CD4-positive, CD25-positive, alpha-beta regulatory T cell (primary cell): ENCODE results near the gene DDX18. TPM values are rescaled to one million over a fixed set of nuclear protein-coding genes. Genes with fewer than 3 reads are reported as not detected.
A peak's percentile ranks its signal among the peaks of the same experiment; 100 is the strongest.

Experiments
- ATAC-seq, 2 donors: fragments of 150-1000 bp; cut with Tn5 transposase; one replicate each; pipeline ENCODE4 v1.10.0; 2021; ENCODE audit warnings: low read depth in 2 of 2, moderate number of reproducible peaks in 2 of 2, moderate library complexity in 1 of 2
- DNase-seq, 3 donors: peaks; one replicate each; pipeline versions ENCODE4 v3.0.0 to v3.0.0-alpha.2; 2012 to 2022; ENCODE audit warnings: mixed read lengths in 1 of 3
- H3K27ac ChIP-seq: one replicate; pipeline ENCODE4 v1.7.0; 2013; ENCODE audit warnings: mild to moderate bottlenecking, low read length; ENCODE audit not compliant: insufficient read depth, poor library complexity, severe bottlenecking
- H3K27me3 ChIP-seq: one replicate; pipeline ENCODE4 v1.7.0; 2013; ENCODE audit warnings: low read length; ENCODE audit not compliant: control insufficient read depth, insufficient read depth
- H3K36me3 ChIP-seq: one replicate; pipeline ENCODE4 v1.7.0; 2013; ENCODE audit warnings: mild to moderate bottlenecking, low read length, moderate library complexity; ENCODE audit not compliant: control insufficient read depth, insufficient read depth
- H3K4me1 ChIP-seq: 2 replicates; pipeline ENCODE4 v1.7.0; 2013; ENCODE audit warnings: mild to moderate bottlenecking, low read length; ENCODE audit not compliant: insufficient read depth, control insufficient read depth, poor library complexity, severe bottlenecking
- H3K4me3 ChIP-seq: one replicate; pipeline ENCODE4 v1.7.0; 2013; ENCODE audit warnings: low read depth, mild to moderate bottlenecking, low read length, moderate library complexity
- H3K9me3 ChIP-seq, 2 experiments: 1 replicate in 1 of 2; 2 replicates in 1 of 2; pipeline ENCODE4 v1.7.0; 2013; ENCODE audit warnings: low read length in 2 of 2, mild to moderate bottlenecking in 1 of 2, moderate library complexity in 1 of 2; ENCODE audit not compliant: control insufficient read depth in 2 of 2
- H3K27ac Mint-ChIP-seq, 3 donors: one replicate each; pipeline ENCODE4 v1.8.0; 2020 to 2022; ENCODE audit warnings: mild to moderate bottlenecking in 3 of 3, mixed read lengths in 3 of 3, moderate library complexity in 2 of 3
- H3K27me3 Mint-ChIP-seq: one replicate; pipeline ENCODE4 v1.8.0; 2022; ENCODE audit warnings: mild to moderate bottlenecking, mixed read lengths
- H3K36me3 Mint-ChIP-seq: one replicate; pipeline ENCODE4 v1.8.0; 2020; ENCODE audit warnings: mixed read lengths
- H3K4me1 Mint-ChIP-seq, 4 donors: one replicate each; pipeline ENCODE4 v1.8.0; 2020 to 2022; ENCODE audit warnings: mixed read lengths in 4 of 4, mild to moderate bottlenecking in 1 of 4
- H3K4me3 Mint-ChIP-seq, 4 donors: one replicate each; pipeline ENCODE4 v1.8.0; 2020 to 2022; ENCODE audit warnings: mild to moderate bottlenecking in 4 of 4, mixed read lengths in 4 of 4, moderate library complexity in 3 of 4
- H3K9me3 Mint-ChIP-seq, 7 donors: one replicate each; pipeline ENCODE4 v1.8.0; 2020 to 2022; ENCODE audit warnings: mixed read lengths in 7 of 7, mild to moderate bottlenecking in 3 of 7, moderate library complexity in 2 of 7
- polyA plus RNA-seq, 4 donors: library from polyadenylated mRNA; unstranded; fragments of 300-500 nt; fragmentation: Illumina TruSeq; gene quantifications; one replicate each; pipeline ENCODE4 v1.2.3, GENCODE V29; 2021
- total RNA-seq: library from RNA; stranded (reverse); gene quantifications from one replicate; pipeline ENCODE4 v1.2.3, GENCODE V29; 2022

DDX18 gene
- total and polyA plus RNA-seq, 5 donors from 2014 or later, result 35.6 to 120 (median 39.6) TPM

GRCh38 chr2:117835990-117836760 is 21.7 kb downstream of the DDX18 start:
- Histone ChIP-seq H3K4me3 (no peak overlapping the region), H3K9me3 (no peaks in the 10 kb centered on the region), H3K4me1 (peaks cover 11% of the 10 kb centered on the region), H3K36me3 (peaks cover 17% of the 10 kb centered on the region), H3K27ac (no peak overlapping the region), H3K27me3 (no peaks in the 10 kb centered on the region)
- Mint-ChIP-seq H3K27ac (peak overlapping the region; percentile 24 to 89 (median 73)), H3K4me3 (peak overlapping the region; percentile 56 to 86 (median 72)), H3K9me3 (no peaks in the 10 kb centered on the region), H3K36me3 (peaks cover 11% of the 10 kb centered on the region), H3K4me1 (peaks cover 0 to 14% (median 3%) of the 10 kb centered on the region in 4 donors), H3K27me3 (no peaks in the 10 kb centered on the region)
- DNase-seq, result peak; percentile 11 to 59 (median 23)
- peak; percentile 64 to 66 for ATAC-seq

- H3K36me3 Mint-ChIP-seq, result no peaks in the 10 kb centered on the region
- H3K36me3 ChIP-seq, result no peaks in the 10 kb centered on the region
- DNase-seq (no peak), ATAC-seq (no peak)
- no peaks in the 10 kb centered on the region for H3K9me3 ChIP-seq
- no peaks in the 10 kb centered on the region for H3K4me1 Mint-ChIP-seq
- H3K27me3 ChIP-seq, result peaks cover 9% of the 10 kb centered on the region
- peaks cover 21% of the 10 kb centered on the region for H3K27me3 Mint-ChIP-seq
- no peak overlapping the region for H3K4me3 Mint-ChIP-seq
- peaks cover 0 to 8% (median 0%) of the 10 kb centered on the region in 7 donors for H3K9me3 Mint-ChIP-seq
- no peaks in the 10 kb centered on the region for H3K4me1 ChIP-seq
- no peak overlapping the region for H3K27ac Mint-ChIP-seq
- H3K27ac ChIP-seq, result no peak overlapping the region
- no peak overlapping the region for H3K4me3 ChIP-seq
Measured at GRCh38 chr2:117845304-117845703, 30.8 kb downstream of the DDX18 start.

GRCh38 chr2:117850015-117850414 is 35.5 kb downstream of the DDX18 start:
- Mint-ChIP-seq H3K27me3 (peaks cover 38% of the 10 kb centered on the region), H3K9me3 (peaks cover 0 to 8% (median 0%) of the 10 kb centered on the region in 7 donors), H3K36me3 (no peaks in the 10 kb centered on the region), H3K4me1 (no peaks in the 10 kb centered on the region), H3K27ac (peak overlapping the region in 1 of 3 donors; percentile 80), H3K4me3 (no peak overlapping the region)
- ATAC-seq (no peak), DNase-seq (no peak)
- H3K36me3 ChIP-seq, result no peaks in the 10 kb centered on the region
- no peaks in the 10 kb centered on the region for H3K4me1 ChIP-seq
- no peak overlapping the region for H3K27ac ChIP-seq
- H3K9me3 ChIP-seq, result no peaks in the 10 kb centered on the region
- peaks cover 20% of the 10 kb centered on the region for H3K27me3 ChIP-seq
- no peak overlapping the region for H3K4me3 ChIP-seq

GRCh38 chr2:117850461-117850860 is 36.0 kb downstream of the DDX18 start:
- Histone ChIP-seq H3K4me3 (no peak overlapping the region), H3K4me1 (no peaks in the 10 kb centered on the region), H3K27me3 (peaks cover 20% of the 10 kb centered on the region), H3K36me3 (no peaks in the 10 kb centered on the region), H3K9me3 (no peaks in the 10 kb centered on the region), H3K27ac (no peak overlapping the region)
- no peak for ATAC-seq
- H3K4me1 Mint-ChIP-seq, result no peaks in the 10 kb centered on the region
- no peak overlapping the region for H3K27ac Mint-ChIP-seq
- H3K4me3 Mint-ChIP-seq, result no peak overlapping the region
- no peaks in the 10 kb centered on the region for H3K36me3 Mint-ChIP-seq
- DNase-seq, result no peak
- H3K27me3 Mint-ChIP-seq, result peaks cover 38% of the 10 kb centered on the region
- H3K9me3 Mint-ChIP-seq, result peaks cover 0 to 8% (median 0%) of the 10 kb centered on the region in 7 donors

- H3K4me1 Mint-ChIP-seq, result no peaks in the 10 kb centered on the region
- Histone ChIP-seq H3K27ac (no peak overlapping the region), H3K4me3 (no peak overlapping the region), H3K36me3 (no peaks in the 10 kb centered on the region), H3K27me3 (peaks cover 20% of the 10 kb centered on the region), H3K9me3 (no peaks in the 10 kb centered on the region), H3K4me1 (no peaks in the 10 kb centered on the region)
- peaks cover 0 to 8% (median 0%) of the 10 kb centered on the region in 7 donors for H3K9me3 Mint-ChIP-seq
- H3K4me3 Mint-ChIP-seq, result no peak overlapping the region
- DNase-seq, result no peak
- ATAC-seq, result no peak
- H3K36me3 Mint-ChIP-seq, result no peaks in the 10 kb centered on the region
- H3K27ac Mint-ChIP-seq, result no peak overlapping the region
- peaks cover 43% of the 10 kb centered on the region for H3K27me3 Mint-ChIP-seq
Measured at GRCh38 chr2:117851969-117852368, 37.5 kb downstream of the DDX18 start.

GRCh38 chr2:117853316-117853715 is 38.8 kb downstream of the DDX18 start:
- Mint-ChIP-seq H3K9me3 (peaks cover 0 to 3% (median 0%) of the 10 kb centered on the region in 7 donors), H3K36me3 (no peaks in the 10 kb centered on the region), H3K27ac (no peak overlapping the region), H3K4me3 (no peak overlapping the region), H3K4me1 (no peaks in the 10 kb centered on the region), H3K27me3 (peaks cover 54% of the 10 kb centered on the region)
- no peak overlapping the region for H3K27ac ChIP-seq
- no peaks in the 10 kb centered on the region for H3K9me3 ChIP-seq
- ATAC-seq (no peak), DNase-seq (no peak)
- H3K4me1 ChIP-seq, result no peaks in the 10 kb centered on the region
- no peak overlapping the region for H3K4me3 ChIP-seq
- H3K36me3 ChIP-seq, result no peaks in the 10 kb centered on the region
- H3K27me3 ChIP-seq, result peaks cover 17% of the 10 kb centered on the region

- H3K4me1 Mint-ChIP-seq, result no peaks in the 10 kb centered on the region
- H3K4me3 Mint-ChIP-seq, result no peak overlapping the region
- DNase-seq (no peak), ATAC-seq (no peak)
- H3K36me3 Mint-ChIP-seq, result no peaks in the 10 kb centered on the region
- peaks cover 0 to 3% (median 0%) of the 10 kb centered on the region in 7 donors for H3K9me3 Mint-ChIP-seq
- no peaks in the 10 kb centered on the region for H3K9me3 ChIP-seq
- H3K27ac Mint-ChIP-seq, result no peak overlapping the region
- H3K27me3 ChIP-seq, result peaks cover 17% of the 10 kb centered on the region
- no peak overlapping the region for H3K4me3 ChIP-seq
- peaks cover 51% of the 10 kb centered on the region for H3K27me3 Mint-ChIP-seq
- no peak overlapping the region for H3K27ac ChIP-seq
- no peaks in the 10 kb centered on the region for H3K36me3 ChIP-seq
- no peaks in the 10 kb centered on the region for H3K4me1 ChIP-seq
Measured at GRCh38 chr2:117853873-117854272, 39.4 kb downstream of the DDX18 start.

GRCh38 chr2:117854610-117855009 is 40.1 kb downstream of the DDX18 start:
- H3K4me1 Mint-ChIP-seq, result no peaks in the 10 kb centered on the region
- peaks cover 11% of the 10 kb centered on the region for H3K27me3 ChIP-seq
- H3K27ac Mint-ChIP-seq, result no peak overlapping the region
- no peaks in the 10 kb centered on the region for H3K36me3 ChIP-seq
- ATAC-seq, result no peak
- no peaks in the 10 kb centered on the region for H3K9me3 ChIP-seq
- peaks cover 0 to 3% (median 0%) of the 10 kb centered on the region in 7 donors for H3K9me3 Mint-ChIP-seq
- DNase-seq, result no peak
- no peak overlapping the region for H3K4me3 ChIP-seq
- H3K36me3 Mint-ChIP-seq, result no peaks in the 10 kb centered on the region
- H3K4me3 Mint-ChIP-seq, result no peak overlapping the region
- no peak overlapping the region for H3K27ac ChIP-seq
- peaks cover 45% of the 10 kb centered on the region for H3K27me3 Mint-ChIP-seq
- no peaks in the 10 kb centered on the region for H3K4me1 ChIP-seq
